HG03064 (cell line): ENCODE results near the gene CEL.
"Not testable (repeated sequence)": the region's sequence is repeated elsewhere in the genome, so short reads cannot be mapped to it uniquely, and the experiment has no call there.

ENCODE experiments used
- ATAC-seq: cut with Tn5 transposase; IDR thresholded peaks from one replicate; pipeline ENCODE4 v1.9.1; 2021; ENCODE audit warnings: low read depth; ENCODE audit not compliant: unreplicated experiment

CEL gene

GRCh38 chr9:133046196-133046899, 15.4 kb upstream of the CEL start:
- ATAC-seq = no peak

- no peak for ATAC-seq
These were observed 14.9 kb upstream of the CEL start for GRCh38 chr9:133046900-133047295.

- ATAC-seq = no peak
These were observed 13.2 kb upstream of the CEL start for GRCh38 chr9:133048595-133048994.

GRCh38 chr9:133049043-133049442, 12.7 kb upstream of the CEL start:
- no peak for ATAC-seq

GRCh38 chr9:133050142-133050541, 11.6 kb upstream of the CEL start:
- no peak for ATAC-seq

- ATAC-seq = no peak
These were observed 11.0 kb upstream of the CEL start for GRCh38 chr9:133050781-133051180.

- no peak for ATAC-seq
These were observed 10.4 kb upstream of the CEL start for GRCh38 chr9:133051281-133051900.

GRCh38 chr9:133051966-133052539, 9.7 kb upstream of the CEL start:
- ATAC-seq = no peak

GRCh38 chr9:133054194-133054890, 7.4 kb upstream of the CEL start:
- no peak for ATAC-seq

- no peak for ATAC-seq
These were observed 6.8 kb upstream of the CEL start for GRCh38 chr9:133054966-133055365.

- ATAC-seq = no peak
These were observed 5.9 kb upstream of the CEL start for GRCh38 chr9:133055788-133056420.

GRCh38 chr9:133056533-133056932, 5.2 kb upstream of the CEL start:
- ATAC-seq = no peak

GRCh38 chr9:133057006-133057405, 4.8 kb upstream of the CEL start:
- no peak for ATAC-seq

- ATAC-seq = no peak
These were observed 4.2 kb upstream of the CEL start for GRCh38 chr9:133057553-133057952.

- ATAC-seq = no peak
These were observed 3.7 kb upstream of the CEL start for GRCh38 chr9:133058071-133058470.

- ATAC-seq = no peak
These were observed 3.0 kb upstream of the CEL start for GRCh38 chr9:133058550-133059320.

GRCh38 chr9:133059623-133060022, 2.2 kb upstream of the CEL start:
- ATAC-seq = no peak

GRCh38 chr9:133060417-133060841, 1.4 kb upstream of the CEL start:
- no peak for ATAC-seq

GRCh38 chr9:133061019-133061763, 590 bp upstream of the CEL start:
- not testable (repeated sequence) for ATAC-seq

- ATAC-seq = not testable (repeated sequence)
These were observed 788 bp downstream of the CEL start for GRCh38 chr9:133062569-133062968.
